ENCODE measurements around the gene CCSER1. TPM values are rescaled to one million over a fixed set of nuclear protein-coding genes. Genes with fewer than 3 reads are reported as not detected.

The CCSER1 gene
- total and polyA plus RNA-seq, 2 experiments from 2014 or later, result 2.9 to 3.4 TPM

- DNase-seq (ENCODE audit: low spot score), result peak; percentile 57
- Histone ChIP-seq H3F3A (replicated peaks; ENCODE audit: low read depth) (no peaks in the 10 kb centered on the region), H2AFZ (no peak overlapping the region), H3K27me3 (ENCODE audit: insufficient read depth) (no peaks in the 10 kb centered on the region), H4K20me1 (replicated peaks; ENCODE audit: insufficient read depth) (no peaks in the 10 kb centered on the region), H3K79me2 (replicated peaks; ENCODE audit: insufficient read depth) (no peaks in the 10 kb centered on the region), H3K9me2 (ENCODE audit: insufficient read depth) (no peaks in the 10 kb centered on the region), H3K4me2 (no peak overlapping the region), H3K27ac (ENCODE audit: low read depth) (no peak overlapping the region), H3K4me3 (no peak overlapping the region), H3K36me3 (ENCODE audit: insufficient read depth) (no peaks in the 10 kb centered on the region), H3K4me1 (ENCODE audit: insufficient read depth) (peaks cover 19% of the 10 kb centered on the region)
- Mint-ChIP-seq H3K27ac (0 out of 2 replicates have a peak overlapping the region, but pooled peaks have one; percentile 0), H3K27me3 (ENCODE audit: insufficient read depth, low read depth, poor library complexity) (no peaks in the 10 kb centered on the region), H3K4me1 (peaks cover 25% of the 10 kb centered on the region), H3K4me3 (no peak overlapping the region), H3K36me3 (ENCODE audit: low read depth) (no peaks in the 10 kb centered on the region), H3K9me3 (no peaks in the 10 kb centered on the region)
- ATAC-seq, result peak; percentile 71
- TF ChIP-seq CTCF (conservative IDR thresholded peaks at IDR 0.05; ENCODE audit: low read depth in 2 of 2) (0 out of 4 replicates have a peak, but pooled peaks of 1 of the 2 experiments have one; percentile 2), ZNF331 (CRISPR knock-in tag; IDR thresholded peaks at IDR 0.05; ENCODE audit: low read depth) (no peak)
Observed at GRCh38 chr4:90184560-90184959, 57.4 kb downstream of the CCSER1 start.

- H3K4me3 ChIP-seq, result no peak overlapping the region
- no peaks in the 10 kb centered on the region for H3K79me2 ChIP-seq (replicated peaks; ENCODE audit: insufficient read depth)
- no peak overlapping the region for H3K4me2 ChIP-seq
- DNase-seq (ENCODE audit: low spot score) (no peak), ATAC-seq (no peak)
- peaks cover 25% of the 10 kb centered on the region for H3K4me1 Mint-ChIP-seq
- no peak overlapping the region for H3K4me3 Mint-ChIP-seq
- H2AFZ ChIP-seq, result no peak overlapping the region
- H3F3A ChIP-seq (replicated peaks; ENCODE audit: low read depth), result no peaks in the 10 kb centered on the region
- no peaks in the 10 kb centered on the region for H3K36me3 Mint-ChIP-seq (ENCODE audit: low read depth)
- no peak overlapping the region for H3K27ac ChIP-seq (ENCODE audit: low read depth)
- H3K9me2 ChIP-seq (ENCODE audit: insufficient read depth), result no peaks in the 10 kb centered on the region
- H3K27me3 Mint-ChIP-seq (ENCODE audit: insufficient read depth, low read depth, poor library complexity), result no peaks in the 10 kb centered on the region
- no peaks in the 10 kb centered on the region for H4K20me1 ChIP-seq (replicated peaks; ENCODE audit: insufficient read depth)
- no peaks in the 10 kb centered on the region for H3K36me3 ChIP-seq (ENCODE audit: insufficient read depth)
- H3K27me3 ChIP-seq (ENCODE audit: insufficient read depth), result no peaks in the 10 kb centered on the region
- no peak overlapping the region for H3K27ac Mint-ChIP-seq
- H3K9me3 Mint-ChIP-seq, result no peaks in the 10 kb centered on the region
- TF ChIP-seq POLR2AphosphoS5 (IDR thresholded peaks at IDR 0.05; ENCODE audit: low read depth) (no peak), ZNF114 (CRISPR knock-in tag; IDR thresholded peaks at IDR 0.05) (no peak), EZH2phosphoT487 (IDR thresholded peaks at IDR 0.05; ENCODE audit: unreplicated experiment) (no peak), CTCF (conservative IDR thresholded peaks at IDR 0.05; ENCODE audit: low read depth in 2 of 2) (no peak), CREB1 (CRISPR knock-in tag; IDR thresholded peaks at IDR 0.05; ENCODE audit: low read depth) (no peak), REST (IDR thresholded peaks at IDR 0.05; ENCODE audit: unreplicated experiment) (no peak)
- H3K4me1 ChIP-seq (ENCODE audit: insufficient read depth), result peaks cover 19% of the 10 kb centered on the region
Observed at GRCh38 chr4:90185416-90185815, 58.2 kb downstream of the CCSER1 start.
